Measurements from ENCODE around the gene C1QTNF1. TPM values are rescaled to one million over a fixed set of nuclear protein-coding genes. Genes with fewer than 3 reads are reported as not detected.

C1QTNF1 gene
- polyA plus RNA-seq, 1 of the 3 experiments (the other 2 are of a cell fraction): 14.3 TPM

- POLR2A ChIA-PET: no interaction called here
- no peak overlapping the region for H3K4me3 ChIP-seq (ENCODE audit: low read depth in 2 of 2, low read length in 1 of 2)
- H3K4me2 ChIP-seq: no peak overlapping the region
- H3K9me2 ChIP-seq: no peaks in the 10 kb centered on the region
- TF ChIP-seq ELF1 (IDR thresholded peaks at IDR 0.05) (no peak), GATA2 (CRISPR knock-in tag; IDR thresholded peaks at IDR 0.05) (no peak), TAF1 (IDR thresholded peaks at IDR 0.05; ENCODE audit: borderline replicate concordance, low read depth, low read length) (no peak), USF1 (IDR thresholded peaks at IDR 0.05; ENCODE audit: borderline replicate concordance, low read depth) (no peak), CHD2 (IDR thresholded peaks at IDR 0.05; ENCODE audit: low read length, partially characterized antibody) (no peak), IRF3 (IDR thresholded peaks at IDR 0.05; ENCODE audit: low read depth, low read length) (no peak), NRF1 (IDR thresholded peaks at IDR 0.05; ENCODE audit: low read depth, low read length) (no peak), RXRA (IDR thresholded peaks at IDR 0.05; ENCODE audit: borderline replicate concordance, low read depth) (no peak), MXI1 (IDR thresholded peaks at IDR 0.05; ENCODE audit: low read depth, low read length) (no peak), FOSL2 (IDR thresholded peaks at IDR 0.05; ENCODE audit: borderline replicate concordance, low read depth) (no peak), YY1 (IDR thresholded peaks at IDR 0.05; ENCODE audit: low read depth) (no peak), MEF2A (IDR thresholded peaks at IDR 0.05; ENCODE audit: borderline replicate concordance, low read depth) (no peak), REST (IDR thresholded peaks at IDR 0.05; ENCODE audit: low read depth, low read length) (no peak), FOXM1 (IDR thresholded peaks at IDR 0.05; ENCODE audit: low read depth) (no peak), RFX5 (IDR thresholded peaks at IDR 0.05; ENCODE audit: low read length) (no peak), ZBTB33 (IDR thresholded peaks at IDR 0.05; ENCODE audit: borderline replicate concordance, low read depth) (no peak)
- no peak overlapping the region for H3K9ac ChIP-seq
- no peaks in the 10 kb centered on the region for H3K79me2 ChIP-seq (ENCODE audit: insufficient read depth)
- H3K27ac ChIP-seq (ENCODE audit: low read depth in 2 of 2, low read length in 1 of 2): no peak overlapping the region
- H3K36me3 ChIP-seq (replicated peaks in 1 of 2; ENCODE audit: control insufficient read depth in 1 of 2, insufficient read depth in 2 of 2, low read length in 1 of 2): peaks cover 3 to 4% of the 10 kb centered on the region in 2 experiments
- H3F3A ChIP-seq (replicated peaks; ENCODE audit: insufficient read depth): peaks cover 15% of the 10 kb centered on the region
- peaks cover 10 to 18% of the 10 kb centered on the region in 2 experiments; a peak in 3 of 4 replicates for H3K4me1 ChIP-seq (ENCODE audit: control insufficient read depth in 1 of 2, insufficient read depth in 2 of 2, low read depth in 1 of 2, low read length in 1 of 2)
- H3K9me3 ChIP-seq: no peaks in the 10 kb centered on the region
- H3K27me3 ChIP-seq (ENCODE audit: insufficient read depth): no peaks in the 10 kb centered on the region
- WGBS (ENCODE audit: low lambda C conversion rate): 96% methylated on average over 5 of the region's 5 CpGs
- CTCF ChIA-PET: interaction anchor here (0.8 to 11.7 kb wide), 4 partner anchors 10 to 57 kb away, joined by 3 to 133 read pairs (median 6); no protein-coding TSS in a partner anchor
- H2AFZ ChIP-seq (ENCODE audit: low read depth): no peak overlapping the region
- DNase-seq: no peak
- no peaks in the 10 kb centered on the region for H4K20me1 ChIP-seq (ENCODE audit: insufficient read depth)
Observed at GRCh38 chr17:78985395-78985794, 38.6 kb upstream of the C1QTNF1 start.

Measured in SK-N-SH (cell line).